ENCODE measurements around the gene PRKAR2B. TPM values are rescaled to one million over a fixed set of nuclear protein-coding genes. Genes with fewer than 3 reads are reported as not detected.
"Not testable (repeated sequence)": the region's sequence is repeated elsewhere in the genome, so short reads cannot be mapped to it uniquely, and the experiment has no call there.

Gene PRKAR2B
- total RNA-seq, 2 experiments from 2014 or later: 0.93 to 1.4 TPM

- ChIA-PET CTCF (no interaction called here), POLR2A (interaction anchor here (0.6 kb wide), 1 partner anchor 11 kb away, joined by 6 read pairs; no protein-coding TSS in a partner anchor)
- Mint-ChIP-seq H3K9me3 (ENCODE audit: low read depth) (no peaks in the 10 kb centered on the region), H3K27me3 (peaks cover 2% of the 10 kb centered on the region), H3K4me3 (no peak overlapping the region), H3K36me3 (ENCODE audit: low read depth) (no peaks in the 10 kb centered on the region), H3K4me1 (no peaks in the 10 kb centered on the region), H3K27ac (no peak overlapping the region)
- DNase-seq (no peak), ATAC-seq (no peak)
- intact Hi-C loops (cut with DNase I, micrococcal nuclease): no loop called here
Observed at GRCh38 chr7:107029764-107030286, 14.7 kb upstream of the PRKAR2B start.

GRCh38 chr7:107032050-107032449 is 12.5 kb upstream of the PRKAR2B start:
- peaks cover 4% of the 10 kb centered on the region for H3K27me3 Mint-ChIP-seq
- ChIA-PET POLR2A (no interaction called here), CTCF (no interaction called here)
- H3K9me3 Mint-ChIP-seq (ENCODE audit: low read depth): peaks cover 6% of the 10 kb centered on the region
- H3K4me3 Mint-ChIP-seq: no peak overlapping the region
- H3K27ac Mint-ChIP-seq: no peak overlapping the region
- ATAC-seq (no peak), DNase-seq (no peak)
- H3K4me1 Mint-ChIP-seq: no peaks in the 10 kb centered on the region
- intact Hi-C loops (cut with DNase I, micrococcal nuclease): no loop called here
- H3K36me3 Mint-ChIP-seq (ENCODE audit: low read depth): no peaks in the 10 kb centered on the region

GRCh38 chr7:107032720-107033438 is 11.6 kb upstream of the PRKAR2B start:
- CTCF ChIA-PET: interaction anchor here (0.6 kb wide), 1 partner anchor 15 kb away, joined by 3 read pairs; no protein-coding TSS in a partner anchor
- peaks cover 4% of the 10 kb centered on the region for H3K27me3 Mint-ChIP-seq
- POLR2A ChIA-PET: no interaction called here

GRCh38 chr7:107034553-107034952 is 10.0 kb upstream of the PRKAR2B start:
- peaks cover 6% of the 10 kb centered on the region for H3K9me3 Mint-ChIP-seq (ENCODE audit: low read depth)
- intact Hi-C loops (cut with DNase I, micrococcal nuclease): no loop called here
- CTCF ChIA-PET: no interaction called here
- no peaks in the 10 kb centered on the region for H3K36me3 Mint-ChIP-seq (ENCODE audit: low read depth)
- ATAC-seq (no peak), DNase-seq (no peak)
- H3K27ac Mint-ChIP-seq: no peak overlapping the region
- peaks cover 4% of the 10 kb centered on the region for H3K27me3 Mint-ChIP-seq
- no peaks in the 10 kb centered on the region for H3K4me1 Mint-ChIP-seq
- POLR2A ChIA-PET: no interaction called here
- no peak overlapping the region for H3K4me3 Mint-ChIP-seq

More at GRCh38 chr7:107032720-107033438, 11.6 kb upstream of the PRKAR2B start:
- no peaks in the 10 kb centered on the region for H3K4me1 Mint-ChIP-seq
- H3K9me3 Mint-ChIP-seq (ENCODE audit: low read depth): peaks cover 6% of the 10 kb centered on the region
- no peak overlapping the region for H3K27ac Mint-ChIP-seq
- DNase-seq (no peak), ATAC-seq (no peak)
- intact Hi-C loops (cut with DNase I, micrococcal nuclease): no loop called here
- H3K4me3 Mint-ChIP-seq: no peak overlapping the region
- no peaks in the 10 kb centered on the region for H3K36me3 Mint-ChIP-seq (ENCODE audit: low read depth)

- H3K4me3 Mint-ChIP-seq: no peak overlapping the region
- DNase-seq (no peak), ATAC-seq (peak; percentile 23)
- peaks cover 4% of the 10 kb centered on the region for H3K27me3 Mint-ChIP-seq
- ChIA-PET CTCF (no interaction called here), POLR2A (no interaction called here)
- peaks cover 6% of the 10 kb centered on the region for H3K9me3 Mint-ChIP-seq (ENCODE audit: low read depth)
- no peaks in the 10 kb centered on the region for H3K36me3 Mint-ChIP-seq (ENCODE audit: low read depth)
- peaks cover 3% of the 10 kb centered on the region for H3K4me1 Mint-ChIP-seq
- intact Hi-C loops (cut with DNase I, micrococcal nuclease): no loop called here
- H3K27ac Mint-ChIP-seq: no peak overlapping the region
Observed at GRCh38 chr7:107035446-107035845, 9.1 kb upstream of the PRKAR2B start.

GRCh38 chr7:107036535-107036934 is 8.0 kb upstream of the PRKAR2B start:
- Mint-ChIP-seq H3K27me3 (peaks cover 4% of the 10 kb centered on the region), H3K4me3 (no peak overlapping the region), H3K4me1 (peaks cover 3% of the 10 kb centered on the region), H3K9me3 (ENCODE audit: low read depth) (peaks cover 6% of the 10 kb centered on the region), H3K27ac (no peak overlapping the region), H3K36me3 (ENCODE audit: low read depth) (no peaks in the 10 kb centered on the region)
- POLR2A ChIA-PET: no interaction called here
- intact Hi-C loops (cut with DNase I, micrococcal nuclease): no loop called here
- ATAC-seq (no peak), DNase-seq (no peak)
- CTCF ChIA-PET: no interaction called here

- Mint-ChIP-seq H3K27ac (no peak overlapping the region), H3K27me3 (peaks cover 4% of the 10 kb centered on the region), H3K9me3 (ENCODE audit: low read depth) (peaks cover 6% of the 10 kb centered on the region), H3K36me3 (ENCODE audit: low read depth) (no peaks in the 10 kb centered on the region), H3K4me3 (no peak overlapping the region), H3K4me1 (peaks cover 3% of the 10 kb centered on the region)
- ChIA-PET CTCF (interaction anchor here (0.7 to 1.0 kb wide), 2 partner anchors 12 to 20 kb away, joined by 3 to 6 read pairs; no protein-coding TSS in a partner anchor), POLR2A (no interaction called here)
- intact Hi-C loops (cut with DNase I, micrococcal nuclease): no loop called here
- ATAC-seq (no peak), DNase-seq (no peak)
Observed at GRCh38 chr7:107037717-107038603, 6.5 kb upstream of the PRKAR2B start.

- intact Hi-C loops (cut with DNase I, micrococcal nuclease): no loop called here
Observed at GRCh38 chr7:107039199-107039900, 5.2 kb upstream of the PRKAR2B start.

GRCh38 chr7:107041097-107041496 is 3.4 kb upstream of the PRKAR2B start:
- POLR2A ChIA-PET: interaction anchor here (0.7 kb wide), 1 partner anchor 11 kb away, joined by 6 read pairs; no protein-coding TSS in a partner anchor
- H3K4me1 Mint-ChIP-seq: peaks cover 15% of the 10 kb centered on the region
- intact Hi-C loops (cut with DNase I, micrococcal nuclease): no loop called here
- no peaks in the 10 kb centered on the region for H3K36me3 Mint-ChIP-seq (ENCODE audit: low read depth)
- CTCF ChIA-PET: no interaction called here
- no peak for DNase-seq
- no peak overlapping the region for H3K27ac Mint-ChIP-seq
- peaks cover 6% of the 10 kb centered on the region for H3K9me3 Mint-ChIP-seq (ENCODE audit: low read depth)
- no peak overlapping the region for H3K4me3 Mint-ChIP-seq
- H3K27me3 Mint-ChIP-seq: peaks cover 14% of the 10 kb centered on the region
- ATAC-seq: no peak

More at GRCh38 chr7:107039199-107039900, 5.2 kb upstream of the PRKAR2B start:
- peaks cover 6% of the 10 kb centered on the region for H3K4me1 Mint-ChIP-seq
- ATAC-seq: no peak
- H3K27me3 Mint-ChIP-seq: peaks cover 5% of the 10 kb centered on the region
- DNase-seq: no peak
- POLR2A ChIA-PET: interaction anchor here (0.6 kb wide), 1 partner anchor 369 kb away, joined by 3 read pairs; no protein-coding TSS in a partner anchor
- H3K36me3 Mint-ChIP-seq (ENCODE audit: low read depth): no peaks in the 10 kb centered on the region
- no peak overlapping the region for H3K4me3 Mint-ChIP-seq
- H3K9me3 Mint-ChIP-seq (ENCODE audit: low read depth): peaks cover 6% of the 10 kb centered on the region
- H3K27ac Mint-ChIP-seq: no peak overlapping the region
- CTCF ChIA-PET: no interaction called here

GRCh38 chr7:107041764-107042163 is 2.7 kb upstream of the PRKAR2B start:
- CTCF ChIA-PET: interaction anchor here (0.6 kb wide), 1 partner anchor 545 kb away, joined by 3 read pairs; no protein-coding TSS in a partner anchor
- intact Hi-C loops (cut with DNase I, micrococcal nuclease): not testable (repeated sequence)

GRCh38 chr7:107042326-107042910 is 2.1 kb upstream of the PRKAR2B start:
- H3K27ac Mint-ChIP-seq; H3K9me3 Mint-ChIP-seq (ENCODE audit: low read depth); ATAC-seq; H3K36me3 Mint-ChIP-seq (ENCODE audit: low read depth); DNase-seq; POLR2A ChIA-PET; CTCF ChIA-PET; H3K4me3 Mint-ChIP-seq; intact Hi-C loops (cut with DNase I, micrococcal nuclease): not testable (repeated sequence)
- peaks cover 23% of the 10 kb centered on the region for H3K27me3 Mint-ChIP-seq
- H3K4me1 Mint-ChIP-seq: peaks cover 15% of the 10 kb centered on the region

More at GRCh38 chr7:107041764-107042163, 2.7 kb upstream of the PRKAR2B start:
- Mint-ChIP-seq H3K27me3 (peaks cover 17% of the 10 kb centered on the region), H3K4me1 (peaks cover 15% of the 10 kb centered on the region)
- H3K9me3 Mint-ChIP-seq (ENCODE audit: low read depth); DNase-seq; POLR2A ChIA-PET; H3K27ac Mint-ChIP-seq; ATAC-seq; H3K36me3 Mint-ChIP-seq (ENCODE audit: low read depth); H3K4me3 Mint-ChIP-seq: not testable (repeated sequence)
